Body of pancreas (tissue), 4 donors: ENCODE results near the gene CMIP. TPM values are rescaled to one million over a fixed set of nuclear protein-coding genes. Genes with fewer than 3 reads are reported as not detected.
A peak's percentile ranks its signal among the peaks of the same experiment; 100 is the strongest.

Source experiments
- ATAC-seq: fragments of 150-250 bp; one replicate; pipeline ENCODE4 v1.9.1; 2016
- DNase-seq, 4 donors: peaks; one replicate each; pipeline ENCODE4 v3.0.0-alpha.2; 2019
- H3K27ac ChIP-seq, 4 donors: fragments of 200-600 bp; sonication (generic); 1 replicate in 3 of 4; 2 replicates in 1 of 4; pipeline versions ENCODE4 v1.5.1 to v1.6.1; 2016 to 2019; ENCODE audit warnings: mild to moderate bottlenecking in 1 of 4, mixed read lengths in 1 of 4, moderate library complexity in 1 of 4
- H3K27me3 ChIP-seq, 2 donors: fragments of 200-600 bp; sonication (generic); one replicate each; pipeline ENCODE4 v1.6.0; 2016; ENCODE audit warnings: mild to moderate bottlenecking in 1 of 2
- H3K36me3 ChIP-seq, 2 donors: fragments of 200-600 bp; sonication (generic); replicated peaks in 1 of 2; 2 replicates each; pipeline ENCODE4 v1.5.1; 2016; ENCODE audit warnings: low read depth in 2 of 2; ENCODE audit not compliant: insufficient read depth in 1 of 2
- H3K4me1 ChIP-seq: fragments of 200-600 bp; sonication (generic); one replicate; pipeline ENCODE4 v1.6.0; 2016
- H3K4me3 ChIP-seq, 2 donors: fragments of 200-600 bp; sonication (generic); 1 replicate in 1 of 2; 2 replicates in 1 of 2; pipeline ENCODE4 v1.5.1; 2016 to 2019
- H3K9me3 ChIP-seq, 3 donors: fragments of 200-600 bp; sonication (generic); 1 replicate in 2 of 3; 2 replicates in 1 of 3; pipeline ENCODE4 v1.5.1; 2016
- CTCF ChIP-seq, 7 experiments: fragments of 450-650 bp in 4 of 7; fragments of 200-600 bp in 3 of 7; sonication (generic) in 3 of 7; IDR thresholded peaks; one replicate each; pipeline ENCODE4 v1.5.1; 2016 to 2019; ENCODE audit warnings: antibody characterized with exemption in 7 of 7
- POLR2A ChIP-seq, 3 donors: fragments of 450-650 bp; IDR thresholded peaks; one replicate each; pipeline ENCODE4 v1.6.1; 2016; ENCODE audit warnings: antibody characterized with exemption in 3 of 3, mild to moderate bottlenecking in 2 of 3
- whole genome bisulfite sequencing, 2 donors: methylation state at CpG; one replicate each; pipeline ENCODE4 v1.1.5; 2017; 5-methylcytosine and 5-hydroxymethylcytosine counted together
- intact Hi-C: fragments of 100-400 bp; cut with DNase I; formaldehyde crosslinking; loops from one replicate; pipeline ENCODE4 v1.15.1; 2023
- total RNA-seq, 2 donors: library from RNA; depleted of rRNA; stranded (reverse); fragments of >200 nt; gene quantifications; one replicate each; pipeline ENCODE4 v1.1.0, GENCODE V29; 2016

CMIP gene
- total RNA-seq, 2 donors from 2014 or later, result 18.7 to 18.8 TPM

GRCh38 chr16:81449899-81450608 lies 5.4 kb downstream of the CMIP start:
- WGBS, 2 donors, result 68 to 74% methylated on average over 6 to 7 of the region's 7 CpGs
- ATAC-seq (no peak), DNase-seq (no peak)
- TF ChIP-seq POLR2A (IDR thresholded peaks at IDR 0.05), result no peak
- no peak for TF ChIP-seq CTCF (IDR thresholded peaks at IDR 0.05)
- Histone ChIP-seq H3K27ac (peak overlapping the region in 2 of 4 donors; percentile 86 to 91), H3K4me3 (no peak overlapping the region), H3K27me3 (no peaks in the 10 kb centered on the region), H3K36me3 (no peaks in the 10 kb centered on the region), H3K9me3 (no peaks in the 10 kb centered on the region), H3K4me1 (peaks cover 69% of the 10 kb centered on the region)
- intact Hi-C loops, result no loop called here

GRCh38 chr16:81450783-81451491 lies 6.3 kb downstream of the CMIP start:
- no peak overlapping the region for H3K4me3 ChIP-seq
- 77 to 91% methylated on average over 12 of the region's 12 CpGs for WGBS, 2 donors
- H3K27me3 ChIP-seq, result no peaks in the 10 kb centered on the region
- peak overlapping the region in 2 of 4 donors; percentile 55 to 71 for H3K27ac ChIP-seq
- no peak for ATAC-seq
- TF ChIP-seq CTCF (IDR thresholded peaks at IDR 0.05), result no peak
- intact Hi-C loops, result no loop called here
- H3K9me3 ChIP-seq, result no peaks in the 10 kb centered on the region
- DNase-seq, result no peak
- no peaks in the 10 kb centered on the region for H3K36me3 ChIP-seq
- peaks cover 69% of the 10 kb centered on the region for H3K4me1 ChIP-seq

- intact Hi-C loops, result no loop called here
- Histone ChIP-seq H3K4me3 (no peak overlapping the region), H3K27ac (peak overlapping the region in 3 of 4 donors; percentile 38 to 71 (median 55)), H3K4me1 (peaks cover 70% of the 10 kb centered on the region), H3K9me3 (no peaks in the 10 kb centered on the region), H3K27me3 (no peaks in the 10 kb centered on the region), H3K36me3 (no peaks in the 10 kb centered on the region)
- DNase-seq (peak in 2 of 4 donors; percentile 65 to 71), ATAC-seq (peak; percentile 31)
- WGBS, 2 donors, result 47 to 61% methylated on average over 20 of the region's 20 CpGs
- TF ChIP-seq POLR2A (IDR thresholded peaks at IDR 0.05) (peak in 1 of 3 donors; percentile 26), CTCF (IDR thresholded peaks at IDR 0.05) (peak in 3 of 7 experiments; percentile 6 to 21 (median 12))
Measured at GRCh38 chr16:81451753-81452680, 7.4 kb downstream of the CMIP start.

- 68 to 72% methylated on average over 14 of the region's 14 CpGs for WGBS, 2 donors
- intact Hi-C loops, result no loop called here
- H3K9me3 ChIP-seq, result no peaks in the 10 kb centered on the region
- no peaks in the 10 kb centered on the region for H3K36me3 ChIP-seq
- DNase-seq (peak in 1 of 4 donors; percentile 49), ATAC-seq (no peak)
- H3K4me3 ChIP-seq, result no peak overlapping the region
- H3K27me3 ChIP-seq, result no peaks in the 10 kb centered on the region
- H3K4me1 ChIP-seq, result peaks cover 69% of the 10 kb centered on the region
- H3K27ac ChIP-seq, result peak overlapping the region in 1 of 4 donors; percentile 71
- no peak for TF ChIP-seq POLR2A (IDR thresholded peaks at IDR 0.05)
- TF ChIP-seq CTCF (IDR thresholded peaks at IDR 0.05), result no peak
Measured at GRCh38 chr16:81453091-81453728, 8.6 kb downstream of the CMIP start.
